Inflammatory macrophage (primary cell): ENCODE data around the gene EXOC7.

ENCODE experiments used
- DNase-seq, 2 donors: peaks; one replicate each; pipeline ENCODE4 v3.0.0-alpha.2; 2020 to 2022

EXOC7 gene

DNA sequence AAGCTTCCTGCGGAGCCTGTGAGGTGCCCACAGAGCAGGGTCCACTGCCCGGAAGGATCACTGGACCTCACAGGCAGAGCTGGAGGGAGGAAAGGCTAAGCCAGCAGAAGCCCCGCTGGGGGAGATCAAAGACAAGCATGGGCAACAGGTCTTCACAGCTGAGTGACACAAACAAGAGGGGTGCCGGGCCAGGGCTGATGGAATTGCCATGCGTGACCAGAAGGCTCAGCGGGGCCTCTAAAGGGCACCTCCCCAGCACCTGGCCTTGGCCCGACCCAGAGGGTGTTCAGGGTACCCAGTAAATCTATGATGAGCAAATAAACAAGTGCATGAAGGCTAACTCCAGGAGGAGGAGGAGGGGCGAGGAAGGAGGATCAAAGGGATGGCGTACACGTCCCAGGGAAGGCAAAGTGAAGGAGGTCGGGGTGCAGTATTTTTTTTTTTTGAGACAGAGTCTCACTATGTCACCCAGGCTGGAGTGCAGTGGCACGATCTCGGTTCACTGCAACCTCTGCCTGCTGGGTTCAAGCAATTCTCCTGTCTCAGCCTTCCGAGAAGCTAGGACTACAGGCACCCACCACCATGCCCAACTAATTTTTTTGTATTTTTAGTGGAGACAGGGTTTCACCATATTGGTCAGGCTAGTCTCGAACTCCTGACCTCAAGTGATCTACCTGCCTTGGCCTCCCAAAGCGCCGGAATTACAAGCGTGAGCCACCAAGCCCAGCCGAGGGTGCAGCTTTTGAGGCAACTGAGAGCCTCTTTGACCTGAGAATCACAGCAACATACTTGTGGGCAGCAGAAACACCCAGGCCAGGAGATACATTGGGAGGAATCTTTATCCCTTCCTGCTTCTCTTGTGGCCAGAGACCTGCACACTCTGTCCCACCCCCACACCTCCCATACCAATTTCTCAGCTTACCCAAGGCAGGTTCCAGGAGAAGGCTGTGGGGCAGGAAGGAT, 16.1 kb upstream of the EXOC7 start:
- DNase-seq = no peak

DNA sequence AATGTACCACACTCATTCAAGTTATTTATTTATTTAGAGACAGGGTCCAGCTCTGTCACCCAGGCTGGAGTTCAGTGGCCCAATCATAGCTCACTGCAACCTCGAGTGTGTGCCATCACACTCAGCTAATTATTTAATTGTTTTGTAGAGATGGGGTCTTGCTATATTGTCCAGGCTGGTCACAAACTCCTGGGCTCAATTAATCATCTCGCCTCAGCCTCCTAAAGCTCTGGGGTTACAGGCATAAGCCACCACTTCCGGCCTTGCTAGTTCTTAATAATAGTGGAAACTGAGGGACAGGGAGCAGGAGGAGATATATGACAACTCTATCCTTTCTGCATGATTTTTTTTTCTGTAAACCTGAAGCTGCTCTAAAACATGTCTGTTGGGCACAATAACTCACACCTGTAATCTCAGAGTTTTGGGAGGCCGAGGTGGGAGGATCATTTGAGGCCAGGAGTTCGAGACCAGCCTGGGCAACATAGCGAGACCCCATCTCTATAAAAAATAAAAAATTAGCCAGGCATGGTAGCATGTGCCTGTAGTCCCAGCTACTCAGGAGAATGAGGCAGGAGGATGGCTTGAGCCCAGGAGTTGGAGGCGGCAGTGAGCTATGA, 11.7 kb upstream of the EXOC7 start:
- no peak for DNase-seq

DNA sequence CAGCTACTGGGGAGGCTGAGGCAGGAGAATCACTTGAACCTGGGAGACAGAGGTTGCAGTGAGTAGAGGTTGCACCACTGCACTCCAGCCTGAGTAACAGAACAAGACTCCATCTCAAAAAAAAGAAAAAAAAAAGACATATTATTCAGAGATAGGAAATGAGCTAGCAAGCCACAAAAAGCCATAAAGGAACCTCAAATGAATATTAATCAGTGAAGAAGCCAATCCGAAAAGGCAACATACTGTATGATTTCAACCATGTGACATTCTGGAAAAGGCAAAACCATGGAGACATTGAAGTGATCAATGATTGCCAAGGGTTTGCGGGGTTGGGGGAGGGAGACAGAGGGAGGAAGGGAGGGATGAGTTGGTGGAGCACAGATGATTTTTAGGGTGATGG, 8.4 kb upstream of the EXOC7 start:
- no peak for DNase-seq

DNA sequence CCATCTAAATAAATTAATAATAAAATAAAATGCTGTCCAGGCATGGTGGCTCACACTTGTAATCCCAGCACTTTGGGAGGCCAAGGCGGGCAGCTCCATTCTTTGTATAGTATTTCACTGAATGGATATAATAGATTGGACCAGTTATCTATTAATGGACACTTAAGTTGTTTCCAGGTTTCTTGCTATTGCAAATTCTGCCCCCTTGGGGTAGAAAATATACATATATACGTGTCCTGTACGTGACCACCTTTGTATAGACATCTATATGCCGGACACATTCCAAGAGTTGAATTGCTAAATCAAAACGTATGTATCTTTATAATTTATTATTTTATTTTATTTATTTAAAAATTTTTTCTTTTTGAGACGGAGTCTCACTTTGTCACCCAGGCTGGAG, 3.9 kb upstream of the EXOC7 start:
- DNase-seq = no peak

DNA sequence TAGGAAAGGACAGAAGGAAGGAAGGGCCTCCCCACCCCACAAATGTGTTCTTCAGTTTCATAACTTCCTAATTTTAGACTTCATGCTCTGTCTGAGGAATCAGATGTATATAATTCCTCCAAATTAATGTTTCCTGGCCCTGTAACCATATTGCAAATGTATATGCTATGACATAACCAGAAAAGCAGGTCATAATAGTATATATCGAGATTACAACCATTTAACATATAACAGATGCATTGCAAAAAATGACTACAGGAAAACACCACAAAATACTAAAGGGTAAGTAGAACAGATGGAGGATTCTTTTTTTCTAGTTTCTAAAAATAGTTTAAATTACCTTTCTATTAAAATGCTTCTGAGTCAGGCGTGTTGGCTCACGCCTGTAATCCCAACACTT, 3.1 kb upstream of the EXOC7 start:
- DNase-seq = no peak

DNA sequence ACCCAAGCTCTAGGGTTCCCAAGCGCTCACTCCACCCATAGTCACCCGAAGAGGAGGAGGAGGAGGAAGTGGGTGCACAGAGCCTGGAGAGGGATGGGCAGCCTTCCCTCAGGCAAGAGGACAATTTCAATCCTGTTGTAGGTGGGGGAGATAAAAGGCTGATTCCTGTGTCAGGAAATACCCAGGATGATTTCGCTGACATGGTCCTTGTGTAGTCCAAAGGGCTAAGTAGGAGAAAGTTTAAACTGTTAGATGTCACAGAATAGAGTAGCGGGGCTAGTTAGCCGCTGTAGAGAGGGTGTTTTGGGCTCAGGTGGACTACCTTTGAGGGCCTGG, 1.3 kb upstream of the EXOC7 start:
- no peak for DNase-seq

DNA sequence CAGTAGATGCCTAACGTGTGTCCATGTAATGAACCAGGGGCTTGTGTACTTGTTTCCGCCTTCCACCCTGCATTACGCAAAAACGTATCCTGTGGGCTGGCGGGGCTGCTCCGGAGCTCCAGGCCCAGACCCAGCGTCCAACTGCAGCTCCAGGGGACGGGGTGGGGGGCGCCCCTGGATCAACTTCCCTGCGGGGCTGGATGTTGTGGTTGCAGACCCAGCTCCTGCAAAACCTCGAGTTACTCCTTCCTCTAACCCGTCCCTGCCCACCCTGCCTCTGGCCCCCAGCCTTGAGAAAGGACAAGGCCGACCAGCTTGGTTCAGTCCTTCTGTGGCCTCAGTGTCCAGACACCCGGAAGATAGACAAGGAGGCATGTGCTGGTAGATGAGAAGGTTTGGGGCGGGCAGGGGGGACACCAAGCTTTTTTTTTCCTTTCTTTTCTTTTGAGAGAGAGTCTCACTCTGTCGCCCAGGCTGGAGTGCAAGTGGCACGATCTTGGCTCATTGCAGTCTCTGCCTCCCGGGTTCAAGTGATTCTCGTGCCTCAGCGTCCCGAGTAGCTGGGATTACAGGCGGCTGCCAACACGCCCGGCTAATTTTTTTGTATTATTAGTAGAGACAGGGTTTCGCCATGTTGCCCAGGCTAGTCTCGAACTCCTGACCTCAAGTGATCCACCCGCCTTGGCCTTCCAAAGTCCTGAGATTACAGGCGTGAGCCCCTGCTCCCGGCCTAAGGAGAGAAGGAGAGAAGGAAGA, 731 bp upstream of the EXOC7 start:
- no peak for DNase-seq

DNA sequence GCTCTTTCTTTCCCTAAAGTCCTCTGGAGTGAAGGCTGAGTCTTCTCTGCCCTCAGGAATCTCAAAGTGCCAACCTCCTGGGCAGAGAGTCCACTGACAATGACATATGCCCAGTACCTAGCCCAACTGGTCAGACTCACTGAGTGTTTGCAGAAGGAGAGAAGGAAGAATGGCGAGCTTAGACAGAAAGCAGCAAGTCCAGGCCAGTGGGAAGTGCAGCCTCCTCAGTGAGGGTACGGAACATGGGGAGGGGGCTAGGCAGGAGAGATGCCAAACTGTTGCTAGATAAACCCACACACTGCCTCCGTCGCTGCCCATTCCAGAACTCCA, 678 bp downstream of the EXOC7 start:
- DNase-seq = no peak

DNA sequence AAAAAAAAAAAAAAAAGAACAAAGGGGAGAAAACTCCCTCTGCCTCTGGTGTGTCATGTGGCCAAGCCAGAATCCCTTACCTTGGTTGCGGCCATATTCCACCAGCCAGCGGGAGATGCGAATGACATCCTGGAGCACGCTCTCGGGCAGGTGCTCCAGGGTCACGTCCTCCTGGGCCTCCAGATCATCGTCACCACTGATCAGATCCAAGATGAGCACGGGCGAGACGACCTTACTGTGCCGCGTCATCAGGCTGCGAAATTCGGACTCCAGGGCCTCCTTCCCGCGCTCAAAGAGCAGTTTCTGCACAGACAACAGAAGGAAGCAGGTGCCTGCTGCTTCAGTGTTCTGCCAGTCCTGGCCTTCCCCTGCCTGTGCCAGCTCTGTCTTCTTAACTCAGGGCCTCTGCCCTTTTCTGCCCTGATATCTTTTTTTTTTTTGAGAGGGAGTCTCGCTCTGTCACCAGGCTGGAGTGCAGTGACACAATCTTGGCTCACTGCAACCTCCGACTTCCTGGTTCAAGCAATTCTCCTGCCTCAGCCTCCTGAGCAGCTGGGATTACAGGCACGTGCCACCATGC, 5.8 kb downstream of the EXOC7 start:
- DNase-seq = no peak

DNA sequence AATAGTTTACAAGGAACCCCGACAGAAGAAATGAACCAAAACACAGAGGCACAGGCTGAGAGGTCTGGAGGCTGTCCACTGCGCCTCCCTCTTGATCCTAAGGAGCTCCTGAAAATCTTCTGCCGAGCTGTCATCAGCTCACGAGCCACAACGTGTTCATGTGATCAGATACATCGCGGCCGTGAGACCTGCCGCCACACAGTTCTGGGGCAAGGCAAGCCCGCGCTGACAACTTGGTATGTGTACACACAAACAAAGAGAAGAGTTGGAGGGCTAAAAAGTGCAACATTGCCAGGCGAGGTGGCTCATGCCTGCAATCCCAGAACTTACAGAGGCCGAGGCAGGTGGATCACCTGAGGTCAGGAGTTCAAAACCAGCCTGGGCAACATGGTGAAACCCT, 7.6 kb downstream of the EXOC7 start:
- no peak for DNase-seq

DNA sequence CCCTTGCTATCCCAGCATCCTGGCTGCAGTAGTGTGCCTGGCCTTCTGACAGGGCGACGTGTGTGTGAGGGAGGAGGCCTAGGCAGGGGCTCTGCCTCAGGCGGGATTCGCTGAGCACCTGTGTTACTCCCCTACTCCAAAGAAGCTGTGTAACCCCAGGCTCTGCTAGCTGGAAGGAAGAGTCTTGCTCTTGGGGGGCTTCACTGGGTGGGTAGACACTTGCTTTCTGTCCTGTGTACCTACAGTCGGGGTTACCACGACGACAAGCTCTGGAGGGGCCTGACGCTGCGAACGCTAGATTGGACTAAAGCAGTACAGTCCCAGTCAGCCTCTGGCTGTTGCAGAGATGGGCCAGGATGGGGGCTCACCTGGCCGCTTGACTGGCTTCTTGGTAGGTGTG, 9.5 kb downstream of the EXOC7 start:
- no peak for DNase-seq

DNA sequence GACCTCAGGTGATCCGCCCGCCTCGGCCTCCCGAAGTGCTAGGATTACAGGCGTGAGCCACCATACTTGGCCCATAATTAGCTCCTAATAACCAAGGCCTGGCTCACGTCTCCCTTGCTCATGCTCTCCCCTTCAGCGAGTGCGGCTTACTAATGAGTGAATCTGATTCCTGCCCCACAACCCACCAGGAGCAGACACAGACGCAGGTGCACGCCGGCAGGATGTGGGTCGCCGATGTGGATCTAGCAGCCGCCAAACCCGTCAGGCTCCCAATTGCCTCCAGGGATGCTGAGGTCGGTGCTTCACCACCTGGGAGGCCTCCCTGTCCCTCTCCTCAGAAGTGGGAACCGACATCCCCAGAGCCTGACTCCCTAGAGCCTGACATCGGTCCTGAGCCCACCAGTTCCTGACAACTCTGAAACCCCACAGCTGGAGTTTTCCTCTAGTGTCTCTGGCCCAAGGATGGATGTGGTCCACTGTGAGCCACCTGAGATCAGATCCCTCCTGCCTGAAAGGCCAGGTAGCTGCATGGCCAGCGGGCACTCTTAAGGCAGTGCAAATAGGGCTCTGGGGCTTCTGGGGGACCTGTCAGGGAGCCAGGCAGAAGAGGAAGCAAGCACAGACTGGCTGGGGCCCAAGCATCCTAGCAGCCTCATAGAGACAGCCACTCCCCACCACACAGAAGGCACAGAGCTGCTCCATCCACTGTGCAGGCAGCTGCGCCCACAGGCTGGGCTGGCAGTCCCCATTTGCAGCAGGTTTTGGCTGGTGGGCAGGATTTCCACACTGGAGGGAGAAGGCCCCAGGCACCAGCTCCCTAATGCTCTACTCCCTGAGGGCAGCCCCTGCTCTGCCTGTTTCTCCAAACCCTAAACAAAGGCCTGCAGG, 10.8 kb downstream of the EXOC7 start:
- DNase-seq = no peak

DNA sequence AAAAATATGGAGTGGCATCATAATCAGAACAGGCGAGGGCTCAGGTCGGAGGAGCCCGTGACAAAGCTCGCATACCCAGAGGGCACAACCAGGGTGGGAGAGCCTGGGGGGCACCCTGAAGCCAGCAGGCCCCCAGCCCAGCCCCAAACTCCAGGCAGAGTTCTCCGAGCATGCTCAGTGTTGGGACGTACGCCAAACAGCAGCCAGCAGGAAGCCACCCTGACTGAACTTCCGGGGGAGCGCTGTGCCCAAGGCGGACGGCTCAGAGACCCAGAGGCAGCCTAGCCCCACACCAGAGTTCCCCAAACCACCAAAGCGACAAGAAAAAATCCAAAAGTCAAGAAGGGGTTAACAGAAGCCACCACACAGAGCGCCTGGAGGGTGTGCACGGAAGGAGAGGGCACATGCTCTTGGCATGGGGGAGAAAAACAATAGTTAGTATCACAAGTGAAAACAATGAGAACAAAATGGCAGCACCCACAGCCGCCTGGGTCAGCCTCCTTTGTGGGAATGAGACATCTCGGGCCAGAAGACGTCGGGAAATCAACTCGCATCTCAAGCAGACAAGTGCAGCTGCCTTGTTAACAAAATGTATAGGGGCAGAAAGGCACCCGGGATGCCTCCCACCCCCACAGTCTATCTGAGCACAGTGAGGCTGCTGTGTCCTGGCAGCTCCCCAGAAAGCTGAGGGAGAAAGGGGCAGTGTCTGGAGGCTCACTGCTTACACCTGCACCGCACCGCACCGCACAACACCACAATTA, 11.9 kb downstream of the EXOC7 start:
- no peak for DNase-seq

DNA sequence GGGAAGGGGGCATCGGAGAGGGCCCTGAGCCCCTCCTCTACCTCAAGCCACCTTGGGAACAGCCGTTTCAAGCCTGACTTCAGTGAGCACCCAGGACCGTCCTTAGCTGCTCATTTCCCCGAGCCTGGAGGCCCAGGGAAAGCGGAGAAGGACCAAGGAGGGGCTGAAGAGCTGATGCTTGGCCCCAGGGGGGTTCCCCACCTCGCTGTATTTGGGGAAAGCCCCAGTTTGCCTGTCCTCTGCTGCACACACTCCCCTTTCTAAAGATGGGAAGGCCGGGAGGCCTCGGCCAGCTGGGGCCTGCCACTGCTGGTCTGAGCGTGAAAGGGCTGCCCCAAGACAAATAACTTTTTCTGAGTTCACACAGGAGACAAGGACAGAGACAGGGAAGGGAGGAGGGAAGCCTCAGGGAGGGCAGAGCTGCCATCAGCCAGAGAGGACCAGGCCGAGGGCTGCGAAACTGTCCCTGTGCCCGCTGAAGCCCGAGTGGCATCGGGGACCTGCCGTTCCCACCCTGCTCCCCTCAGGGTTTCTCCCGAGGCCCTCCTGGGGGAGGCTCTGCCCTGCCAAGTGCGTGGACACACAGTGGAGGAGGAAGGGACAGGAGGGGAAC, 13.0 kb downstream of the EXOC7 start:
- DNase-seq = no peak

DNA sequence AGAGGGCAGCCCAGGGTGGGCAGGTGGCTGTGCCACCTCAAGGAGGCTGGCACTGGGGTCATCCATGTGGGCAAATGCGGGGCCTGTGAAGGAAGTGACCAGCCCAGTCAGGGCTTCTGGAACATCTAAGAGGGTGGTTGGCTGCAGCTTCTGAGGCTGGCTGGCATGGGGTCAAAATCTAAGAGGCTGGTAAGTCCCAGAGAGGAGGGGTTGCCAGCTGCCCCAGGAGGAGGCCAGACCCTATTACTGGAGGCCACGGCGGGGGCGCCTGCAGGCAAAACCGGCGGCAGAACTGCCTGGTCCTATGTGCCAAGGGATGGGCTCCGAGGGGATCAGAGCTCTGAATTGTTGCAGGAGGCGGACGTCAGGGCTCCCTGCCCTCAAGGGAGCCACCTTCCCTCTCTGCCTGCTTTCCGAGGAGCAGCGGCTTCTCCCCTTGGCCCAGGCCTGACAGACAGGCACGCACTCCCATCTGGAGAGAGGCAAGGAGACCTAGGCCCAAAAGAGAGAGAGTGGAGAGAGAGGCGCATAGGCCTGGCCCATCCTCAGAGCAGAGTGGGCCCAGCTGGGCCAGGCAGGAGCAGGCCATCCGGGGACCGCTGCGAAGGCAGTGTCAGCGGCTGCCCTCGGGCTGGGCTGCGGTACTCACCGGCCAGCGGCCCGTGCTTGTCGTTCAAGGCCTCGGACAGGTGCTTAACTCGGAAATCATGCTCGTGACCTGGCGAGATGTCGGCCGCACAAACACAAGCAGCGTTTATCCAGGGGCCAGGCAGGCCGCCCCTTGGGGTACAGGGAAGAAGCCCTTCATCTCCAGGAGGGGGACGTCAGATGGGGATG, 13.7 kb downstream of the EXOC7 start:
- no peak for DNase-seq

DNA sequence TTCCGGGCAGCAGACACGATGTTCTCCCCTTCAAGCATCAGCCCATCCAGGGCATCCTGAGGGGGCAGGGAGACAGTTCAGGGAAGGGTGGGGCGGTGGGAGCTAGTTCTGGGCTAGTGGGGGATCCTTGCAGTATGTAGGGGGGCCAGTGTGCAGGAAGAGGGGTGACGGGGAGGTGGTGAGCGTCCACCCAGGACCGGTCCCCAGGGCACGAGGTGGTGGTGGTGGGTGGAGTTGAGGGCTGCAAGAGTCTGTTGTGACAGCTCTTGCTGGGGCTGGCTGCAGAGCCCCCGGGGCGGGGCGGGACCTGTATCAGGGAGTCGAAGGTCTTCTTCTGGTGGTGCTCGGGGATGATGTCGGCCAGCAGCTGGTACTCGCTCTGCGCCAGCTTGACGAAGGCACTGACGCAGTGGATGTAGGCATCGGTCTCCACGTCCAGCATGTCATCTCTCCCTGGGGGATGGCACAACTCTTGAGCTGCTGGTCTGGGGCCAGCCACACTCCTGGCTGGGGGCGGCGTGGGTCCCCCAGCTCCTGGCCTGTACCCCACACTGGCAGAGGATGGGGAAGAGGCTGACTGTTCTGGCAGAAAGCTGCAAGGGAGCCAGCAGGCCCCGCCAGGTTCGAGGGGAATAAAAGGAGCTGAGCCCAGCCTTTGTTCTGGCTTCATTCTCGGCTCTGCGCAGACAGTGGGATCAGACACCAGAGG, 14.6 kb downstream of the EXOC7 start:
- no peak for DNase-seq

DNA sequence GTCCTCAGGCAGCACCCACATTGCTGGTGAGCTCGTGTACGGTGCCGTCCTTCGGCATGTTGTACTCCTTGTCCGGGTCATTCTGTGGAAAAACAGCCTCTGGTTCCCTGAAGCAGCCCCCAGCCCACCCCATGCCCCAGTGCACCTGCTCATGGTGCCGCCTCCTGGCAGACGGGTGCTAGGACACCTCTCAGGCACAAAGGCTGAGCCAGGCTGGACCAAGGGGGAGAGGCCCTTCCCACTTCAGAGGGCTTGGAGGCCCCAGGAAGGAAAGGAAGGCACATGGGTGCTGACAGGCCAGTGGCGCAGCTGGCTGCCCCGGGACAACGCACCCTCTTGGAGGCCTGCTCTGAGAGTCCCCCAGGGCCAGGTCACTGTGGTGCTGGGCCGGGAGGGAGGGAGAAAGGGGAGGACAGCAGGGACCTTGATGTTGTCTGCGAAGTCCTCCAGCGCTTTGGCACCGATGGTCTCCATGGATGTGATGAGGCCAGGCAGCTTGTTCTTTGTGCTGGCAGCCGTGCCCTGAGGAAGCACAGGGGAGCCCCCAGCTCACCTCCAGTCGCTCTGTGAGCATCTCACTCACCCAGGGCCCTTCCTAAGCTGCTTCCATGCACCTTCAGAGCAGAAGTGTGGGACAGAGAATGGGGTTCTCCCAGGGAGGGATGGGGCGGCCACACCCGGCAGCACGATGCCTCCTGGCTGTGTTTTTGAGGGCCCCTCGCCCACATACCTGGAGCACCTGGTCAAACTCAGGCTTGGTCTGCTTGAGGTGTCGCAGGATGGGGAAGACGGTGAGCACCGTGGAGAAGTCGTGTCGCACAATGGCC, 15.3 kb downstream of the EXOC7 start:
- DNase-seq = no peak

DNA sequence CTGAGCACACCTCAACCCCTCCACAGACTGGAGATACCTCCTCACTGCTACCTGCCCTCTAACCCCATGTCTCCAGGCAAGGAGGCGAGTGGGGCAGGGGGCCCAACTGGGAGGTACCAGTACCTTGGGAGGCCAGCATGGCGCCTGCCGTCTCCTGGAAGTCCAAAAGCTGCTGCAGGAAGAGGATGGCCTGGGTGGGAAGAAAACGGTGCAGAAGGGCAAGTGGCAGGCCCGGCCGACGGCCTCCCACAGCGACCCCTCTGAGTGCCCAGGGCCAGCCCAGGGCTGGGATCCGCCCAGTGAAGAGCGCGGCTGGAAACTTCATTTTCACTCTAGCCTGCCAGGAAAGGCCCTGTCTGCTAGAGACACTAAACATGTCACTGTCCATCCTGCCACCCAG, 16.1 kb downstream of the EXOC7 start:
- no peak for DNase-seq

DNA sequence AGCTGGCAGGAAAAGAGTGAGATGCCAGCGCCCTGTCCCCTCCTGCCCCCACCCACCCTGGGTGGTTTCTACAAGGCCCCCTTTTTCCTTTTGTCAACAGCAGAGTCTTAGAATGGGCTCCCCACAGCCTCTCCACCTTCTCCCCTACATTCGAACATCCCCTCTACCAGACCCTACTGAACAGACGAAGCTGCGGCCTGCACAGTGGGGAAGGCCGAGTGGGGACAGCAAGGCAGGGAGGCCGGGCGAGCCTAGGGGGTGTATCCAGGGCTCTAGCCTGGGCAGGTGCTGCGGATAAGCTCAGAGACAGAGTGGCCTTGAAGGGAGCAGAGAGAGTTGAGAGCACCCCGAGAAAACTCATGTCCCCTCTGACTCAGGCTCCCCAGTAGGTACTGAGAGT, 17.2 kb downstream of the EXOC7 start:
- no peak for DNase-seq
